Measurements from ENCODE around the gene TNS3.

Gene TNS3

DNA sequence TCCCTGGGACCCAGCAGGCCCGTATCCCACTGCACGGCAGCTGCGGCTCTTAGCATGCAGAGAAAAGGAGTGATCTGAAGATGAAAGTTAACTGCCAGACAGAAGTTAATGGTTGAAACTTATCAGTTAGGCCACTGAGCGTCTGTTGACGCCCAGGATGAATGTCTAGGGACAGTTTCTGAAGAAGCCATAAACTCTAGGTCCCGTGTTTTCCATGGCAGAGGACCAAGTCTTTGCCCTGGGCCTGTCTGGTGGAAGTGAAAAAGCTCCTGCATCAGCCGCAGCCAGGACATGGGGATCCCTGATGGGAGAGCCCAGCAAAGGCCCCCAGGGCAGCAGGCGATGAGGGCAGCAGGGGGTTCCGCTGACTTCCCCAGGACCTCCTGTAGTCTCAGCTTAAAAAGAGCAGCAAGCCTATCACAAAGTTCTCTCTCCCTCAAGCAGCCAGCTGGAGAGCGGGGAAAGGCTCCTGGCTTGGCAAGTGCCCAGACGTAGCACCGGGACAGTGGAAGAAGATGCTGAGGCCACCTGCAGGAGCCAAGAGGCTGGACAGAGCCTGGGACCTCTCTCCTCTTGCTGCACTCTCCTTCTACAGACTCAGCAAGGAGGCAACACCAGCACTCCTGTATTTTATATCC is 79.6 kb downstream of the TNS3 start:
- DNase-seq, result no peak

DNA sequence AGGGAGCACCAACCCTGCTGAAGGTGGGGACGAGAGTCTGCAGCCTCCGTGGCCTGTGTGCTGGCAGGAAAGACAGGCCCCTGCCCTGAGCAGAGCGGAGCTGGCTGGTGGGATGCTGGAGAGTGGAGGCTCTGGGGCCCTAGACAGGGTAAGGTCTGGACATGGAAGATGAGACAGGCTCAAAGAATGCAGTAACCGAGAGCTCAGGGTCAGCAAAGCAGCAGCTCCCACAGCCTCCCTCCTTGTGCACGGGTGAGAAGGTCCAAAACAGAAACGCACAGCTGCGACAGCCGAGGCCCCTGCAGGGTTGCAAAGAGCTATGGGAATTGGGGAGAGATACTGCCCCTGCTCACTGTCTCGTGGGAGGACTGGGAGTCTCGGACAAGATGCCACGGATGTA is 80.5 kb downstream of the TNS3 start:
- no peak for DNase-seq

DNA sequence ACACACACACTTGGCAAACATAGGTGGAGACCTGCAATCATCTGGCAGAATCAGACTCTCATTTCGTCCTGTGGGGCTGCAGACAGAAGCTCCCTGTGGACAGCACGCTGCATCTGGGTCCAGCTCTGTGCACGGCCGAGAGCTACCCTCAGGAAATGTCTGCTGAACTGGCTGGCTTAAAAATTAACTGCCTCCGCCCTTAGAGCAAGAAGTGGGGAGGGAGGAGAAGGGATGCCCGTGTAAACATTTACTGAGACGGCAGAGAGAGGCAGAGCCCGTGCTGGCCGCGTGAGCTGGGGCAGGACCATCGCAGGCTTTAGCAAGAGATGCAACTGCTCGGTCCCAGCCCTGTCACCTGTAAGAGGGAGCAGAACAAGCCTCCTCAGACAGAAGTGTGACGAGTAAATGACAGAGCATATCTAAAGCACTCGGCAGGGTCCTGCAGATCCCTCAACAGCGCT is 81.8 kb downstream of the TNS3 start:
- no peak for DNase-seq

DNA sequence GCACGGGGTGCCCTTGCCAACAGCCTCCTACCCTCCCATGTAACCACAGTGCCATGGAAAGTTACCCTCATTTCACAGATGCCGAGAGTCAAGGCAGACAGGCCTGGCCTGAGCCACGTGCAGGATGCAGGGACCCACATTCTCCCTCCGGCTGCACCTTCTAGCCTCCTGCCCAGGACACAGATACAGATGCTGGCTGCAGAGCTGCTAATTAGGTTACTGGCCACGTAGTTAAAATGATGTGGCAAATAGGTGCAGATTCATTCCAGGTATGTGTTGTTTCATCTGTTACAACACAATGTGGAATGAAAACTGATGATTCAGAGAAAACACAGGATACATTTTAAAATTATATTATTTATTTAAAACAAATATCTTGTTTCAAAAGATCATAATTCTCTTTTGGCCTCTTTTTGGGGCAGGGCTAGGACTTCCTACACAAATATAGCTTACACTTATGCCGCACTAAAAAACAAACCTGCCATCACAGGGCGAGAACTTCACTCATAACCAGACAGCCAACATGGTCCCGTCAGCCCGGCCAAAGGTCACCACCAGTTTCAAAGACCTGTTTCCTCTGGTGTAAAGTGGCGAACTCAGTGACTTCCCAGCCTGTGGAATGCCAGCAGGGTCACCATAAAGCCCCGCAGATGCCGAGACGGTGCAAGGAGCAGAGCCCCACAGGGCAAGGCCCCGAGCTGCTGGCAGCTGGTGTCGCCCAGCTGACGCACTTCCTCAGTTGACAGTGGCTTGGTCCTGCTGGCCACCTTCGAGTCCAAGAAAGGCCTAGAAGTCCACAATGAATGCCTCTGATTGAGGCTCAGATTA is 83.5 kb downstream of the TNS3 start:
- no peak for DNase-seq

DNA sequence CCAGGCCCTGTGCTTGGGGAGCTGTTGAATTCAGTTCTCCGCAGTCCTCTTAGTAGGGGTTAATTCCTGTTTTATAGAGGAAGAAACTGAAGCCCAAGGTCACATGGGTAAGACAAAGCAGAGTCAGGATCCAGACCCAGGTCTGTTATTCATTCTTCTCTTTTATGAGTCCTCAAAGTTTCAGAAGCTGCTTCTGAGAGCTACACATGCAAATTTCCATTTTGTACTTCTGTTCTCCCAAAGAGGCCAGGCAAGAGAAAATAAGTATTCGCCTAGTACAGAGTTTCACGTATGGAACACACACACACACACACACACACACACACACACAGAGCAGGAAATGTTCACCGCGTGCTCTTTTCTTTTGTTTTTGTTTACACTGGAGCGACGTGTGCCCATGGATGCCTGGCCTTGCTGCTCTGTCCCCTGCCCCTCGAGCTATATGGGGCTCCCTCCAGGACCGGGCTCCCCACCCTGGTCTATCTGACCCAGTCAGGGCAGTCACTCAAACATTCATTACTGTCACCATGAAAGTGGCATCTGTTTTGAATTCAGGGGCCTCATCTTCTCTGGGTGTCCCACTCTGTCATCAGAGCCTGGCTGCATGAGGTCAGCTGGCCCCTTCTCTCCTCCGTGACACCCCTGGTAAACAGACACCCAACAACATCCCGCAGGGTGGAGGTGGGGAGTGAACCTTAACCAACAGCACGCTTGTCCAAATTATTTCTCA is 84.4 kb downstream of the TNS3 start:
- DNase-seq, result no peak

DNA sequence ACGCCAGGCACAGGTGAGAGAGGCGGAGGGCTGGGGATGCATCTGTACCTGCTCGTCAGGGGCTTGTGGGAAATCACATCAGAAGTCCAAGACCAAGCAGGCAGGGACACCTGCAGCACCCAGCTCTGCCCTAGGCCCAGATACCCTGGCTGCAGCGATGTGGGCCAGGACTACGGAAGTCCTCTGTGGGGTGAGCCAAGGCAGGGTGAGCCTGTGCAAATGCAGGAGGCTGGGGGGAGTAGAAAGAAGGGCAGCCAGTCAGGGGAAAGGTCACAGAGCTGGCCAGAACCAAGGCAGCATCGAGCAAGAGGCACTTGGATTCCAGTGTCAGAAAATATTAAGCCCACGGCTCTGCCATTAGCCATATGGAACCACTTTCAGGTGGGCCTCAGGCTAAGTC is 85.2 kb downstream of the TNS3 start:
- no peak for DNase-seq

DNA sequence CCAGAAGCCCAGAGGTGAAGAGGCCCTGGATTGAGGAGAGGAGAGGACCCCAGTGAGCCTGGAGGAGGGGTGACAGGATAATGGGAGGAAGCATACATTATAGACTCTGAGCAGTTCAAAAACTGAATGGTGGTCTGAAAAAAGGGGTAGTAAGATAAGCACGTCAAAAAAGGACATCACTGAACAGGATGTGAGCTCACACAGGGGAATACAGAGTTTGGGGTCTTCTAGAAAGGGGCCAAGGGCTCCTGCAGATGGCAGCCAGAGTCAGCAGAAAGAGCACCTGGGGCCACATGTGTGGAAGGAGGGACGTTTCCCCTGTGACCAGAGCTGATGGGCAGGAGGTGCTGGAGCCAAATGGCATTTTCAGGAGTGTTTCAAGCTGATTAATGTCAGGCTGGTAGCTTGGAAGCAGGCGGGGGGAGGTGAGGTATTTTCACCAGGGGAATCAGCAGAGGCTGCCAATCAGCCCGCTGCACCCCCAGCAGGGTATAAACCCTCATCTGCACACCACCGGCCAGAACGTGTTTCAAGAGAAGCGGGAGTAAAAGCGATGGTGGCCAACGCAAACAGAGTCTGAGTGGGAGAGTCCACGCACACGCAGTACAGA is 85.8 kb downstream of the TNS3 start:
- DNase-seq, result no peak

DNA sequence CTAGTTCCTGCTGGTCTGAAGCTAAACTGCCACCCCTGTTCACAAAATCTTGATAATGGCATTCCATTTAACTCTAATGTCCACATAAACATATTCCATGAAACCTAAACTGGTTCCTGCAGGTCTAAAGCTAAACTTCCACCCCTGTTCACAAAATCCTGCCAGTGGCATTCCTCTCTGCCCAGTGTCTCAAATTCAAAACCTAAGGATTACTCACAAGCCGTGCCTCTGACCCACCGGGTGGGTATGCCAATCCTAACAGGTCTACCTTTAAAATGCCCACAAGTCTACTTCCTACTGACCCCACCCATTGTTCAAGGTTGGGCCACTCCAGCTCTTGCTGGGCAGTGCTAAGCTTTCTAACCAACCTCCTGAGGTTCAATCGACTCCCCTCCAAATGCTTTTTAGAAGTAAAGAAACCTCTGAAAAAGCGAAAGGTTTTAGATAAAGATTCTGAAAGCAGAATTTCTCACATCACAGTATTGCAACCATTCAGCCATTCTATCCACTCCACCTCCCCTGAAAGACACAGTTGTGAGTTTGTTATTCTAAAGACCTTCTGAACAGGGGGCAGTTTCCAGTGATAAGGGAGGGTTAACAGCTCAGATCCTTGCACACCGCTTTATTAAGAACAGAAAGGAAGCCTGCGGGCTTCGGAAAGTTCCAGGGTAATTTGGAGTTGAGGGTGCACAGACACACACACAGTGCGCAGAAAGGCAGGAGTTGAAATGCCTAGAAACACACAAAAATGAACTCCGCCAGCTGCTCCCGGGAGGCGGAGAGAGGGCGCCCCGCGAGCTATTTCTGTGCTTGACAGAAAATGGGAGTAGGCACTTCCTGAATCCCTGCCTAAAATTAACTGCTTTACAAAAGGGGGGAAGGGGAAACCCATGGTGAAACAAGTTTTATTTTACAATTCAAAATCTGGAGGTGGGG is 87.7 kb downstream of the TNS3 start:
- no peak for DNase-seq

DNA sequence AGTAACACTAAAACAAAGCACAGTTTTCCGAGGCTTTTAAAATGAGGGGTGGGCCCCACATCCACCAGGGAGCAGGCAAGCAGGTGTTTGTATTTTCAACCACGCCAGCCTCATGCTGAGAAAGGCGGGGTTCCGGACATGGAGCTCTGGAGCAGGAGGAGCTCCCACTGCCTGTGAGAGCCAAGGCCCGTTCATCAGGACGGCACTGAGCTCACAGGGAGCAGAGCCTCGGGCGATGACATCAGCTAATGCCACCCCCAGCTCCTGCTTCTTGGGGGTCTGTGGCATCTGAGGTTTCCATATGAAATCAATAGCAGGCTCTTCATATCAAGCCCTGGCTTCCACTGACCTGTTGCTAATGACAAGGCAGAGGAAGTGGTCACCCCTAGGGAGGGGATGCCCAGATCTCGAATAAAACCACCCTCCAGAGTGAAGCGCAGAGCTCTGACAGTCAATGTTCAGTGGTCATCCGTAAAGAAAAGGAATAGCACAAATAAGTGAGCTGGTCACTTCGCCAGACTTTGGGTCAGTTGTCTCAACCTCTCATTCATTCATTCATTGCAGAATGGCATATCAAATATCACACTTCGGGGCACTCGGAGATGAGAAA is 89.1 kb downstream of the TNS3 start:
- DNase-seq, result no peak

DNA sequence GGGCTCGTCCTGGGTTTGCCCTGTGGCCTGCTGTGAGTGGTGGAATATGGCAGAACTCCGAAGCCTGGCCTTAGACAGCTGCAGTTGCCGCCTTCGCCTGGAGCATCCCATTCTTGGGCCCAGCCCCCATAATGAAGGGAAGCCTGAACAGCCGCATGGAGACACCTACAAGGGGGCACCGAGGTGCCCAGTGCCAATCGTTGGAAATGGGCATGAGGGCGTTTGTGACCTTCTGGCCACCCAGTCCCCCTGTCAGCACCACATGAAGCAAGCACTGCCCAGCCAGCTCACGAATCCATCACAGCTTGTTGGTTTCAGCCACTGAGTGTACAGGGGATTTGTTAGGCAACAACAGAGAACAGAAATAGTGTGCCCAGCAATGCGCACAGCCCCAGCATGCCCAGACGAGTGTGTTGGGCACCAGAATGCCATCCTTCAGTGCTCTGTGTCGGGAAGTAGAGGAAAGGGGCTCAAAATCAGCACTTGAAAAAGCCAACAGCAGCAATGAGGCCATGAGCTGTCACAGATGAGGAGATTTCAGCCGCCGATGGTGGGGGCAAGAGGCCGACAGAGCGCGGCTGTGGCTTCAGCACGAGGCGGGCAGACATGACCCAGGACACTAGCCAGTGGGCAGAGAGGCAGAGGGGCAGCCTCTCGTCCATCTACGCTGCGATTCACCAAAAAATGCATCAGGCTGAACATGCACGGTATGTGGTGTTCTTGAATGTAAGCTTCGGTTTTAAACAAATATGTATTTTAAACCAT is 91.2 kb downstream of the TNS3 start:
- no peak for DNase-seq

DNA sequence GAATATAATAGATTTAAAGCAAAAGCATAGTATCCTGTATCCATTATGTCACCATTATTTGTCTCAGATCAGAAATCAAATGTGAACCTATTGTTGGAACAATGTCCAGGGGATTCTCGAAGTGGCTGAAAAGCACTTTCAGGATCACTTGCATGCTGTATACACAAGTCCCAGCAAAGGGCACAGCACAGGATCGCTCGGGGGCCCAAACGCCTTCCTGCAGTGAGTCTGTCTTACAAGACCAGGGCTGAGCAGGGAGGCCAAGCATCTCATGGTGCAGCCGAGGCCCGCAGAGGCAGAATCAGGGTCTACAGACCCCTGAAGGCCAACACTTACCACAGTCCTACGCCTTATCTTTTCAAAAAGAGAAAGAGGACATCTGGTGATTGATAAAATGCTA is 92.3 kb downstream of the TNS3 start:
- DNase-seq, result no peak

DNA sequence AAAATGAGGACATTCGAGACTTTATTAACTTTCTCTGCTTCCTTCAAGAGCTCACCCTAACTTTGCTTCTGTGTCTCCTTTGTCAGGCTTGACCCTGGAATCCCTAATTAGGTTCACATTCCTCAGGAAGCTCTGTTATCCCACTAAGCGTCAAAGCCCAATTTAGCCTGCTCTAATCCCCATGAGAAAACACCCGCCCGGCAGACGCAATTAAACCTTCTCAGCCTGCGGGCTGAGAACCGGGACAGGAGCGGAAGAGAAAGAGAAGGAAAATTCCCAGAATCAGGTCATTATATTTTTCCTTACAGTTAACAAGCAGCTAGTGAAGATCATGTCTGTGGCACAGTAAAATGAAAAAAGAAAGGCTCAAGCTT is 93.0 kb downstream of the TNS3 start:
- no peak for DNase-seq

DNA sequence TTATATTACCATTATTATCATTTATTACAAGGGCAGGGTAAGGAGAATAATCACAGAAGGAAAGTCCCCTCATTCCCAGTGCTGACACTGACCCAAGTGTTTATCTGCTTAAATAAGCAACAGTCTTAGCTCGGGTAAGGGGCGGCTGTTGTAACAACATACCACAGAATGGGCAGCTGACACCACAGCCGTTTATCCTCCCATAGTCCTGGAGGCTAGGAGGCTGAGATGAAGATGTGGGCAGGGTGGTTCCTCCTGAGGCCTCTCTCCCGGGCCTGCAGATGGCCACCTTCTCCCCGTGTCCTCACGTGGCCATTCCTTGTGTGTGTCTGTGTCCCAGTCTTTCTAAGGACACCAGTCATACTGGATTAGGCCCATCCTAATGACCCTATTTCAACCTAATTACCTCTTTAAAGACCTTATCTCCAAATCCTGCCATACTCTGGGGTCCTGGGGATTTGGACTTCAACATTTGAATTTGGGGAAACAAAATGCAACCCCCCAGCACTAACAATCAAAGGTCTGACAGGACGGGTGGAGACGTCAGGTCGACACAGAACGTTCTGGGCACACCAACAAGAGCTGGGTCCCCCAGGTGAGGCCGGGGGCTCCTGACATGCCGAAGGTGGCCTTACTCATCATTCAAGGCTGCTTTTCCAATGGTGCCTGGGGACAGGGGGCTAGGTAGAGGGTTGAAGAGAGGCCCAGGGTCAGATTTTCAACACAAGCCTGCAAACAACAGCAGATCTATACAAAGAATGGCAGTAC is 93.5 kb downstream of the TNS3 start:
- DNase-seq, result no peak

DNA sequence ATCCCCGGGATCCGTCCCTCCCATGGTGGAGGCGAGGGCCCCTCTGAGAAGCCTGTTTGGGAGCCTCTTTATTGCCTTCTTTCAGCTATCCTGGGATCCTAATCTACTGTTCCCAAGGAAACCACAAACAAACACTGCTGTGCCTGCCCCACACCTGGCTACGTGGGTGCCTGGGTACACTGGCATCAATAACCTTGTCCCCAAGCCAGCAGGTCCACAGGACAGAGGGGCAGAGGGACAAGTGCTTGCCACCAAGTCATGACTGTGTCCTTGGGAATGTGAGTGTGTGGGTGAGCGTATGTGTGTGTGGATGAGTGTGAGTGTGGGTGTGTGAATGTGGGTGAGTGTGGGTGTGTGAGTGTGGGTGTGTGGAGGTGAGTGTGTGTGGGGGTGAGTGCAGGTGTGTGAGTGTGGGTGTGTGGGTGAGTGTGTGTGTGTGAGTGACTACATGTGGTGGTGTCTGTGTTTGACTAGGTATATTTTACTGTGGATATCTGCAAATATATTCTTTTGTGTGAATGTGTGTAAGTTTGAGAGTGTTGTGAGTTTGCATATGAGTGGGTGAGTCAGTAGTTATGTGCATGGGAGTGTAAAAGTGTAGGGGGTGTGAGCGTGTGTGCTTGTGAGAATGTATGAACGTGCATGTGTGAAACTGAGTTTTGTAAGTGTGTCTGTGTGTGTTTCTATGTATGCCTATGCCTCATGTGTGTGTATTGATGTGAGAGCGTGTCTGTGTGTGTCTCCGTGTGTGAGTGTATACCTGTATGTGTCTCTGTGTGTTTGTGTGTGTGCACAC is 96.1 kb downstream of the TNS3 start:
- DNase-seq, result no peak

DNA sequence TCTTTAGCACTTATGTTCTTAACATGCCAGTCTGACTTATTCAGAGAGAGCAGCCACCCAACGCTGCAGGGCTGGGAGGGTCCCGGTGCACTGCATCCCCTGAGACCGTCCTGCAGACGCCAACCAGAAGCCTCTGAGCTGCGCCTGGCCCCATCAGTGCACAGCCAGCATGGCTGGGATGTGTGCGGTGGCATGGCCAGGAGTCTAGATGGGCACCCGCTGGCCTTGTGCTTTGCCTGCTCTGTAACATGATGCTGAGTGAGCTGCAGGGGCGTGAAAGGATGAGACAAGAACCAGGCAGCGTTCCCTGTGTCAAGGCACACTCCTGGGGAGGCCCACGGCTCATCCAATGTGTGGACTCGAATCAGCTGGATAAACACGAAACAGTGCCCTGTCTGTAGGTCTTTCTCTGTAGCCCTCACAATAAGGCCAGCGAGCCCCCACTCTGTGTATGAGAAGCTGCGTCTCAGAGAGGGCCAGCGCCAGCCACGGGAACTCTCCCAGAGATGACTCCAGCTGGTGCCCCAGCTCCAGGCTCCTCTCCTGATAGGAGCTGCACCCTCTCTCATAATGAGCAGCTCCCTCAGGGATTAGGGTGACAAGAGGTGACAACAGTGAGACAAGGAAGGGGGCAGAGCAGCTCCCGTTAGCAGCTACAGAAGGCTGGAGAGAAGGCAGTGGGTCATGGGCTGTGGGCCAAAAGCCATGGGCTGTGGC is 96.8 kb downstream of the TNS3 start:
- DNase-seq, result no peak

DNA sequence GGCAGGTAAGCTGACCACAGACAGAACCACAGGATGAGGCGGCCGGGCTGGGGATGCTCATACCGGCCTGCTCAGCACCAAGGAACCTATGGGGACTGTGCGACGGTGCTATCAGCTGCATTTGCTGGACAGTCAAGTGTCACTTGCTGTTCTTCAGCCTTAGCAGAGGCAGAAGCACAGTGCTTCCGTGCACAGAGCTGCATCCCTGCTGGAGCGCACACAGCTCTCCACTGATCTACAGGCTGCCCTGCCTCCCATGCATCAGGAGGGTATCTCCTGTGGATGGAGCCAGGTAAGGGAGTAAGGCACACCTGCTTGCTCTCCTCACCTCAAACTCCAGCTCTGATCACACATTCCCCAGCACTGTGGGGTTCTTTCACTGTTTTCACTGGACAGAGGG is 97.5 kb downstream of the TNS3 start:
- no peak for DNase-seq

DNA sequence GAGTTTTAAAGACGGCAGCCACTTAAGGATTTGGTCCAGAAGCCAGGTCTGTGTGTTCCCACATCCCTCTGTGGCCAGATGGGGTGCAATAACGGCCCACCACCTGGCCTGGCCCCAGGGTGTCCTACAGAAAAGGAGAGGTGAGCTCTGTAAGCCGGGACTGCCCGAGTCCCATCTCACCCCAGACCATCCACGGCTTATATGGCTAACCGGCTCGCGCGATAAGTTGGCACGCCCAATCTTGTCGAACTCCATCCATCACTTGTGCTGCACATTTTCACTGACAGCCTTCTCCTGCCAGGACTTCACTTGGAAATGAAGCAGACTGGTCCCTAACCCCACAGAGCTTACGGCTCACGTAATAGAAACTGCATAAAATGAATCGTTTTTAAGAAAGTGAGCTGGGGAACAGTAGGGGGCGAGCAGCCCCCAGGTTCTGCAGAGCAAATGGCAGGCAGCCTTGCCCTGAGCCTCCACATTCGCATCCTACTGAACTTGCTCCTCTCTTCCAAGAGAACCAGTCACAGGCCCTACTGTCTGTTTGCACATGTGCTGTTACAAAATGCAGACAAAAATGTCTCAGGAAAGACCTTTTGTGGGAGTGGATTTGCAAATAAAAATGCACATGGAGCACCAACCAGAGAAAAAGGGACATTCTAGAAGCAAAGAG is 98.2 kb downstream of the TNS3 start:
- DNase-seq, result no peak

All from stimulated activated CD4-positive, alpha-beta T cell treated with anti-CD3 and anti-CD28 coated beads, Interleukin-1b, Interleukin-23, amount 100 ng/mL, for 48 hours (primary cell).